ENCODE measurements around the gene CEP104.

CEP104 gene

GRCh38 chr1:3856923-3857790, at the start of gene CEP104, which contains the start of gene DFFB:
CEP104 (minus strand) TSS chr1:3857211; CDS start chr1:3852407, 4,804 bp downstream.
DFFB (plus strand) TSS chr1:3857476; CDS start chr1:3857604, 128 bp downstream.
- DNase-seq (ENCODE audit: low read depth): peak; percentile 86

DNA sequence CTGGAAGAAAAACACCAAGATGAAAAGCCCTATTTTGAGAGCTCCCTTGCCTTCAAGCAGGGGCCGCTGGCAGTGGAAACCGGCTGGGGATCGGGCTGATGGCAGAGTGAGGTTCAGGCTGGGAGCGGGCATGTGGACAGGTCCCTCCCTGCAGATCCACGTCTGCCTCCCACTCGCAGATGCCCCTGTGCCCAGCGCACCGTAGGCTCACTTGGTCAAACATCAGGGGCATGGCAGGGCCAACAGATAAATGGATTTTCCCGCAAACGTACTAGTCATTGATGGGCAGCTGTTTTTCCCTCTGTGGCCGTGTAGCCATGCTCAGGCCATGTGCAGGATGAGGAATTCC, 49.6 kb upstream of the CEP104 start:
- no peak for DNase-seq (ENCODE audit: low read depth)

GRCh38 chr1:3905953-3906671, 49.1 kb upstream of the CEP104 start:
- no peak for DNase-seq (ENCODE audit: low read depth)

- DNase-seq (ENCODE audit: low read depth): no peak
Observed at GRCh38 chr1:3905266-3905952, 48.4 kb upstream of the CEP104 start.

GRCh38 chr1:3904843-3905185, 47.8 kb upstream of the CEP104 start:
- DNase-seq (ENCODE audit: low read depth): no peak

- no peak for DNase-seq (ENCODE audit: low read depth)
Observed at GRCh38 chr1:3904006-3904842, 47.2 kb upstream of the CEP104 start.

DNA sequence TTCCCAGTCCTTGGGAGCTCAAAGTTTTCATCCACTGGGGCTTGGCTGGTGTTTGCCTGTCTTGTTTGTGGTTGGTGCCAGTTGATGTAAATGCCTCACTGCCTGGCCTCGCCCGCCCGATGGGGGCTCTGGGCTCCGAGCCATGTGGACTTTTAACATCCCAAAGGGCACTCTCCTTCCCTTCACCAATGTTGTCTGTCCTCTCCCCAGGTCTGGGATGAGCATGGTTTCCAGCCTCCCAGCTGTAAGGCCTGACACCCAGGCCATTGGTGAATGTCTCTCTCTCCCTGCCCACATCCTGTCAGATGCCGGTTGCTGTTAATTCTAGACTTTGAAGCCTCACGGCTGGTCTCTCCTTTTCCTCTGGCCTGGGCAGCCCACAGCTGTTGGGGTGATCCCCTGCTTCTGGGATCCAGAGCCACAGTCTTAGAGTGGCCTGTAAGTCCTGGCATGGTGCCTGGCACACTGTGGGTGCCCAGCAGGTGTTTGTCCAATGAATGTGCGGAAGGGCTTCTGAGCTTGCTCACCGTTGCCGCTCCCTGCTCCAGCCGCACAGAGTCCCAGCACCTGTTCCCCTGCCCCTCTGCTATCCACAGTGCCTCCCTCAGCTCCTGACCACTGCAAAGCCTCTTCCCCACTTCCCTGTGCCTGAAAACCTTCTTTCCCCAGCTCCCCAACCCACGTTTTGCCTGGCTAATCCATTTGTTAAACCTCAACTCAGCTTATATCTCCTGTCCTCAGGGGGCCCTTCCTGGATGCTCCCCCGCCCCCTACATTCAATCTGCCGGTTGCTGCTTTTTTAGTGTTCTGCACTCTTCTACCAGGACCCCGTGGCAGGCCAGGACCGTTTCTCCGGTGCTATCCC, 46.4 kb upstream of the CEP104 start:
- no peak for DNase-seq (ENCODE audit: low read depth)

DNA sequence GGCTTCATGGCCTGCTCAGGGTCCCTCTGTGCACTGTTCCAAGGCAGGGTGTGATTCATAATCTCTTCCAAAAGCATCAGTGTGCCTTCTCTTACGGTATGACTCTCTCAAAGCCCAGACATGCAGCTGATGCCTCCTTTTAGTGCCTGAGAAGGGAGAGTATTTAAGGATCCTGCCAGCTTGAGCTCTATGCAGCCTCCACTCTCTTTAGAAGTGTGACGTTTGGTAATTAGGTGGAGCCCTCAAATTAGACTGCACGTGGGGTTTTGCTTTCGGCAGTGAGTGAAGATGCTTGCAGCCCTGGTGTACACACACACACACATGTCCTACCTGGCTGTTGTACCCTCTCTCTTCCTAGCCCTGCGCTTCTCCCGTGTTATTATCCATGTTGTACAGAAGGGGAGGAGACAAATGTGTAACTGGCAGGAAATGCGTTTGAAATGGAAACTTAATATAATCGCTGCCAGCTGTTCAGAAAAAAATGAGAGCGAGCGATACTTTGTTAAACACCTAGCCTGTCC, 45.6 kb upstream of the CEP104 start:
- no peak for DNase-seq (ENCODE audit: low read depth)

DNA sequence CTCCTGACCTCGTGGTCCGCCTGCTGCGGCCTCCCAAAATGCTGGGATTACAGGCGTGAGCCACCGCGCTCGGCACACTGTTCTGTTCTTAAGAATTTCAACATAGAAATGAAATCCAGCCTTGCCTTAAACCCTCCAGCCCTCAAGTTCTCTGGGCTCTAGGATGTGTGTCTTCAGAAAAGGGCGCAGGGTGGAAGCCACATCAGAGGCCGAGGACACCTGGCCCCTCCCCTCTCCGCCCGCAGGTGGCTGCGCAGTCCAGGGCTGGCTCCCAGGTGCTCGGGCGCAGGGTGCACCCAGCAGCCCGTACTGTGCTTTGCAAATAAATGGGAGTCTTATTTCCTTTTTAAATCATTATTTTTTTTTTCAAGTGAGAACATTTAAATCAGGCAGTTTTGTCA, 45.1 kb upstream of the CEP104 start:
- DNase-seq (ENCODE audit: low read depth): no peak

GRCh38 chr1:3900969-3901529, 44.0 kb upstream of the CEP104 start:
- DNase-seq (ENCODE audit: low read depth): peak; percentile 94

DNA sequence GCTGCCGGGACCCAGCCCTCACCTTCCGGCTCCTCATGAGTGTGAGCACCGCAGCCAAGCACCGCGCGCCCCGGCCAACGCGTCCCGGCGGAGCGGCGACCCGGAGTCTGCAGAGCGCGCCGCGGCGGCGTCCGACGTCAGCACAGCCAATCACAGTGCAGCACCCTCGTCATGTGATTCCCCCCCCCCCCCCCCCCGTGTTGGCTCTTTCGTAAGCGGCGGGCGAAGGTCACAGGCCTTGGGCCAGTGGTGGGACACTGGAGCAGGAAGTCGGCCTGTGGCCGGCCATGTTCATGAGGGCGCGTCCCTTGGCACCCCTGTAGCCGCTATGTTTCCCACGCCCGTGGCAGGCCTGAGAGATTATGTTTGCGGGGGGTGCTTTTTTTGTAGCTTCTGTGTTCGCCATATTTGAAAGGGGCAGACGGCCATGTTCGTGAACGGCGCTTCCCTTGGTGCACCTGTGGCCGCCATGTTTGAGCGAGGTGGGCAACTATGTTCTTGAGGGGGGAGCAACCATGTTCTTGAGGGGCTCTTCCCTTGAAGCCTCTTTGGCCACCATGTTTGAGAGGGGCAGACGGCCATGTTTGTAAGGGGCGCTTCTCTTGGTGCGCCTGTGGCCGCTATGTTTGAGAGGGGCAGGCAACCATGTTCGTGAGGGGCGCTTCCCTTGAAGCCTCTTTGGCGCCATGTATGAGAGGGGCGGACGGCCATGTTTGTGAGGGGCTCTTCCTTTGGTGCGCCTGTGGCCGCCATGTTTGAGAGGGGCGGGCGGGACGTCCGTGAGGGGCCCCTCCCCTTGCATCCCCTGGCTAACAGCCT, 43.3 kb upstream of the CEP104 start, which contains the start of gene C1orf174:
TSS of gene C1orf174 (minus strand) at position 123 of the 819 bp plus-strand sequence. CDS start at position 37, 86 bp downstream.
- peak; percentile 94 for DNase-seq (ENCODE audit: low read depth)

- DNase-seq (ENCODE audit: low read depth): no peak
Observed at GRCh38 chr1:3899754-3900149, 42.7 kb upstream of the CEP104 start.

DNA sequence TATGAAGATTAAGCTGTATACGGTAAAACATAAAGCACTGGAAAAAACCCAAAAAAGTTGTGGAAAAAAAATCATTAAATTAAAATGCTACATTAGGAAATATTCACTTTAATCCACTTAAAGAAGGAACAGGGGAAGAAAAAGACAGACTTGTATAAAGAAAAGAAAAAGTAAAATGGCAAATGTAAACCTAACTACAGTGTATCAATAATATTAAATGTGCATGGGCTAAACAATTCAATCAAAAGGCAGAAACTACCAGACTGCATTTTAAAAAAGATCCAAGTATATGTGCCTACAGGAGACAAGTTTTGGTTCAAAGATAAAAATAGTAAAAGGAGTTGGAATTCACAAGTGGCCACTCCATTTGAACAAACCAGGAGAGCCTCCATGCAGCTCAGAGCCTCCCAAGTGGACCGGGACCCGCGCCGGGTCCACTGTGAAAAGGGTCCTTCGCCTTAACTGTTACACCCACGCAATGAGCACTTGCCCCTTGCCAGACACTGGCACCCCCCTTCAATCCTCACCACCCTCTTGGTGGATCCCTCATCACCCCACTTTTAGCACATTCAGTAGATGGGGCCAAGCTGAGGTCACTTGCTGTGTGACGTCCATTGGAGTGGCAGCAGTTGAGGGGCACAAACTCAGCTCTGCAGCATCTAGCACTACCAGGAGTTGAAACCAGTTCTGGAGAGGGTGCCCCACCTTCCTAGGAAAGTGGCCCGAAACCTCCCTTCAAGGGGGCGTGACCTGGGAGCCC, 42.2 kb upstream of the CEP104 start:
- peak; percentile 50 for DNase-seq (ENCODE audit: low read depth)

DNA sequence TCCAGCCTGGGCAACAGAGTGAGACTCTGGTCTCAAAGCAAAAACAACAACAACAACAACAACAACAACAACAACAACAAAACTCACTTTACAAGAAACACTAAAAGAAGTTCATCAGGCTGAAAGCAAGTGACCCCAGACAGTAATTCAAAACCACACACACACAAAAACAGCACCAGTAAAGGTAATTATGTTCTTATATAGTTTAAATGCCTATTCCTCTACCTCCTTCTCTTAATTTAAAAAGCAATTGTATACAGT, 41.4 kb upstream of the CEP104 start:
- no peak for DNase-seq (ENCODE audit: low read depth)

GRCh38 chr1:3896396-3897000, 39.5 kb upstream of the CEP104 start:
- DNase-seq (ENCODE audit: low read depth): no peak

DNA sequence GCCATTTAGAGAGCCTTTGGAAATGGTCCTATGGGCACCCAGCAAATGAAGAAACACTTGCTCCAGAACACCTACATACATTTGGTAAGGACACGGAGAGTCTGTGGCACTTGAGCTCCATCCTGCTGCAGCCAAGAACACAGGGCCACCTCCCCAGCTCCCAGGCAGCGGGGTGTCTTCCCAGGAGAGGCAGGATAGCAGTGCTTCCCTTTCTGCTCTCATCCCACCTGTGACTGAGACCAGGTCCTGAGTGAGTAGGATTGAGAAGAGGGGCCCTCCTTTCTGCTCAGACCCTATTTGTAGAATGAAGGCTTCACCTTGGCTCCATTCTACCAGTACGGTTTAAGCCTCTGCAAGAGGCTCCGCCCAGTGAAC, 38.9 kb upstream of the CEP104 start:
- DNase-seq (ENCODE audit: low read depth): no peak

GRCh38 chr1:3895279-3895950, 38.4 kb upstream of the CEP104 start:
- DNase-seq (ENCODE audit: low read depth): no peak

Measured in ELR (cell line).